ENCODE measurements around the gene CTDSP2.

The CTDSP2 gene

GRCh38 chr12:57846577-57847319 lies at the start of gene CTDSP2:
Gene CTDSP2, minus strand, starts transcription at chr12:57846729. Its CDS starts 294 bp downstream, at chr12:57846435.
- no peak for TF ChIP-seq CTCF (IDR thresholded peaks at IDR 0.05; ENCODE audit: control insufficient read depth, insufficient read depth, low read depth, low read length, missing control alignments)
- H3K4me3 ChIP-seq (ENCODE audit: control insufficient read depth, low read depth, low read length): peak within 1 kb of the TSS; percentile 93
- peak; percentile 94 for DNase-seq (ENCODE audit: low read depth)

GRCh38 chr12:57896115-57896433 lies 49.5 kb upstream of the CTDSP2 start:
- no peak for DNase-seq (ENCODE audit: low read depth)
- peak overlapping the region; percentile 41 for H3K4me3 ChIP-seq (ENCODE audit: control insufficient read depth, low read depth, low read length)
- TF ChIP-seq CTCF (IDR thresholded peaks at IDR 0.05; ENCODE audit: control insufficient read depth, insufficient read depth, low read depth, low read length, missing control alignments): peak; percentile 18

- no peak for DNase-seq (ENCODE audit: low read depth)
- TF ChIP-seq CTCF (IDR thresholded peaks at IDR 0.05; ENCODE audit: control insufficient read depth, insufficient read depth, low read depth, low read length, missing control alignments): no peak
- no peak overlapping the region for H3K4me3 ChIP-seq (ENCODE audit: control insufficient read depth, low read depth, low read length)
Observed at GRCh38 chr12:57895389-57896114, 49.0 kb upstream of the CTDSP2 start.

GRCh38 chr12:57894399-57895292 lies 48.1 kb upstream of the CTDSP2 start:
- H3K4me3 ChIP-seq (ENCODE audit: control insufficient read depth, low read depth, low read length): no peak overlapping the region
- no peak for DNase-seq (ENCODE audit: low read depth)
- TF ChIP-seq CTCF (IDR thresholded peaks at IDR 0.05; ENCODE audit: control insufficient read depth, insufficient read depth, low read depth, low read length, missing control alignments): no peak

GRCh38 chr12:57893431-57894353 lies 47.2 kb upstream of the CTDSP2 start:
- H3K4me3 ChIP-seq (ENCODE audit: control insufficient read depth, low read depth, low read length): no peak overlapping the region
- DNase-seq (ENCODE audit: low read depth): peak; percentile 88
- no peak for TF ChIP-seq CTCF (IDR thresholded peaks at IDR 0.05; ENCODE audit: control insufficient read depth, insufficient read depth, low read depth, low read length, missing control alignments)

All from AG09309 (cell line).